MM.1S (cell line): ENCODE data around the gene SPRED1.

Source experiments
- DNase-seq: peaks from one replicate; pipeline ENCODE4 v3.0.0-alpha.2; 2015
- H2AFZ ChIP-seq: fragments of 300-600 bp; sonication (generic); 2 replicates; pipeline ENCODE4 v1.6.0; 2016; ENCODE audit warnings: antibody characterized with exemption, low read length
- H3F3A ChIP-seq: fragments of 300-600 bp; sonication (generic); 2 replicates; pipeline ENCODE4 v1.6.1; 2016; ENCODE audit warnings: mild to moderate bottlenecking, antibody characterized with exemption, low read length, moderate library complexity, mixed read lengths; ENCODE audit not compliant: insufficient read depth
- H3K27ac ChIP-seq: fragments of 300-600 bp; sonication (generic); 2 replicates; pipeline ENCODE4 v1.5.1; 2016; ENCODE audit warnings: mild to moderate bottlenecking, low read length
- H3K27me3 ChIP-seq: fragments of 300-600 bp; sonication (generic); replicated peaks from 2 replicates; pipeline ENCODE4 v1.6.0; 2016; ENCODE audit warnings: low read length; ENCODE audit not compliant: insufficient read depth
- H3K36me3 ChIP-seq: fragments of 300-600 bp; sonication (generic); replicated peaks from 2 replicates; pipeline ENCODE4 v1.6.1; 2016; ENCODE audit warnings: mild to moderate bottlenecking, low read length, mixed read lengths; ENCODE audit not compliant: insufficient read depth
- H3K4me1 ChIP-seq: fragments of 300-600 bp; sonication (generic); 2 replicates; pipeline ENCODE4 v1.6.1; 2016; ENCODE audit warnings: low read length, mixed read lengths
- H3K4me2 ChIP-seq: fragments of 300-600 bp; sonication (generic); 2 replicates; pipeline ENCODE4 v1.6.0; 2016; ENCODE audit warnings: low read depth, low read length
- H3K4me3 ChIP-seq: fragments of 300-600 bp; sonication (generic); 2 replicates; pipeline ENCODE4 v1.5.1; 2016; ENCODE audit warnings: low read length, mixed read lengths
- H3K79me2 ChIP-seq: fragments of 300-600 bp; sonication (generic); 2 replicates; pipeline ENCODE4 v1.6.1; 2016; ENCODE audit warnings: mixed run types, low read length, mixed read lengths
- H3K9ac ChIP-seq: fragments of 300-600 bp; sonication (generic); 2 replicates; pipeline ENCODE4 v1.6.1; 2016; ENCODE audit warnings: low read length, mixed read lengths
- H3K9me2 ChIP-seq: fragments of 300-600 bp; sonication (generic); replicated peaks from 2 replicates; pipeline ENCODE4 v1.6.1; 2016; ENCODE audit warnings: mild to moderate bottlenecking, low read length, mixed read lengths; ENCODE audit not compliant: insufficient read depth
- H3K9me3 ChIP-seq: fragments of 300-600 bp; sonication (generic); replicated peaks from 2 replicates; pipeline ENCODE4 v1.6.1; 2016; ENCODE audit warnings: mild to moderate bottlenecking, low read length, mixed read lengths; ENCODE audit not compliant: insufficient read depth
- H4K20me1 ChIP-seq: fragments of 300-600 bp; sonication (generic); 2 replicates; pipeline ENCODE4 v1.6.1; 2016; ENCODE audit warnings: mild to moderate bottlenecking, low read length, moderate library complexity, mixed read lengths; ENCODE audit not compliant: insufficient read depth
- CTCF ChIP-seq: fragments of 300-600 bp; sonication (generic); IDR thresholded peaks from 2 replicates; pipeline ENCODE4 v1.5.1; 2016; ENCODE audit warnings: antibody characterized with exemption, low read length, mixed read lengths
- EZH2 ChIP-seq: fragments of 300-600 bp; sonication (generic); optimal IDR thresholded peaks from 2 replicates; pipeline ENCODE3; 2017; ENCODE audit warnings: low read depth, mild to moderate bottlenecking, antibody characterized with exemption, low read length, mixed read lengths
- EZH2phosphoT487 ChIP-seq: fragments of 300-600 bp; sonication (generic); IDR thresholded peaks from 2 replicates; pipeline ENCODE4 v1.6.1; 2018; ENCODE audit warnings: antibody characterized with exemption, low read length

The SPRED1 gene

GRCh38 chr15:38226608-38227266 lies 25.9 kb upstream of the SPRED1 start:
- H3F3A ChIP-seq = no peaks in the 10 kb centered on the region
- no peak overlapping the region for H3K4me3 ChIP-seq
- no peak overlapping the region for H3K9ac ChIP-seq
- no peaks in the 10 kb centered on the region for H3K36me3 ChIP-seq
- H3K4me1 ChIP-seq = no peaks in the 10 kb centered on the region
- no peaks in the 10 kb centered on the region for H3K9me3 ChIP-seq
- H3K27ac ChIP-seq = no peak overlapping the region
- H4K20me1 ChIP-seq = no peaks in the 10 kb centered on the region
- no peaks in the 10 kb centered on the region for H3K79me2 ChIP-seq
- TF ChIP-seq EZH2phosphoT487 = no peak
- no peak for TF ChIP-seq CTCF
- H3K9me2 ChIP-seq = no peaks in the 10 kb centered on the region
- H2AFZ ChIP-seq = no peak overlapping the region
- no peaks in the 10 kb centered on the region for H3K27me3 ChIP-seq
- no peak for DNase-seq
- H3K4me2 ChIP-seq = no peak overlapping the region

GRCh38 chr15:38227941-38228340 lies 24.7 kb upstream of the SPRED1 start:
- Histone ChIP-seq H3K4me3 (no peak overlapping the region), H3K27ac (no peak overlapping the region), H3K4me2 (no peak overlapping the region), H3K9me2 (no peaks in the 10 kb centered on the region), H4K20me1 (no peaks in the 10 kb centered on the region), H3K27me3 (no peaks in the 10 kb centered on the region), H3F3A (no peaks in the 10 kb centered on the region), H3K79me2 (no peaks in the 10 kb centered on the region), H3K4me1 (no peaks in the 10 kb centered on the region), H3K9me3 (no peaks in the 10 kb centered on the region), H3K36me3 (no peaks in the 10 kb centered on the region), H2AFZ (no peak overlapping the region), H3K9ac (no peak overlapping the region)
- DNase-seq = no peak
- TF ChIP-seq CTCF (no peak), EZH2 (no peak), EZH2phosphoT487 (no peak)

GRCh38 chr15:38228618-38229017 lies 24.0 kb upstream of the SPRED1 start:
- no peak for DNase-seq
- Histone ChIP-seq H4K20me1 (no peaks in the 10 kb centered on the region), H3K9me2 (no peaks in the 10 kb centered on the region), H3K4me3 (no peak overlapping the region), H3K9ac (no peak overlapping the region), H3K79me2 (no peaks in the 10 kb centered on the region), H3K9me3 (no peaks in the 10 kb centered on the region), H3K36me3 (no peaks in the 10 kb centered on the region), H3K4me1 (no peaks in the 10 kb centered on the region), H3K27me3 (no peaks in the 10 kb centered on the region), H3K4me2 (no peak overlapping the region), H3K27ac (no peak overlapping the region), H3F3A (no peaks in the 10 kb centered on the region), H2AFZ (no peak overlapping the region)
- TF ChIP-seq EZH2phosphoT487 = no peak
- TF ChIP-seq CTCF = no peak
- TF ChIP-seq EZH2 = no peak
